Vagina (tissue), 2 donors: Measurements from ENCODE around the gene HIKESHI. TPM values are rescaled to one million over a fixed set of nuclear protein-coding genes. Genes with fewer than 3 reads are reported as not detected.

Experiments used
- DNase-seq, 2 donors: peaks; one replicate each; pipeline ENCODE4 v3.0.0-alpha.2; 2017; ENCODE audit errors: extremely low spot score in 2 of 2
- H3K27ac ChIP-seq: fragments of 200-600 bp; sonication (generic); one replicate; pipeline ENCODE4 v1.5.1; 2019
- H3K27me3 ChIP-seq: fragments of 200-600 bp; sonication (generic); one replicate; pipeline ENCODE4 v1.5.1; 2019
- H3K36me3 ChIP-seq, 2 donors: fragments of 200-600 bp; sonication (generic); one replicate each; pipeline ENCODE4 v1.5.1; 2017 to 2019
- H3K4me1 ChIP-seq: fragments of 200-600 bp; sonication (generic); one replicate; pipeline ENCODE4 v1.5.1; 2019
- H3K4me3 ChIP-seq, 2 donors: fragments of 200-600 bp; sonication (generic); 1 replicate in 1 of 2; 2 replicates in 1 of 2; pipeline ENCODE4 v1.5.1; 2016 to 2019
- H3K9me3 ChIP-seq: fragments of 200-600 bp; sonication (generic); one replicate; pipeline ENCODE4 v1.5.1; 2019
- CTCF ChIP-seq, 3 experiments: fragments of 450-650 bp in 2 of 3; fragments of 200-600 bp in 1 of 3; sonication (generic) in 1 of 3; IDR thresholded peaks; one replicate each; pipeline ENCODE4 v1.5.1; 2017 to 2019; ENCODE audit warnings: antibody characterized with exemption in 3 of 3, mild to moderate bottlenecking in 2 of 3, moderate library complexity in 2 of 3
- POLR2A ChIP-seq, 2 donors: fragments of 450-650 bp; IDR thresholded peaks; one replicate each; pipeline ENCODE4 v1.6.1; 2017; ENCODE audit warnings: antibody characterized with exemption in 2 of 2, mild to moderate bottlenecking in 2 of 2, moderate library complexity in 2 of 2
- POLR2AphosphoS5 ChIP-seq, 2 donors: sonication (generic); formaldehyde crosslinking; IDR thresholded peaks; one replicate each; pipeline ENCODE4 v1.9.0; 2017; ENCODE audit warnings: antibody characterized with exemption in 2 of 2, mild to moderate bottlenecking in 2 of 2, low read depth in 1 of 2; ENCODE audit not compliant: insufficient read depth in 1 of 2
- intact Hi-C: fragments of 100-400 bp; cut with DNase I; formaldehyde crosslinking; loops from one replicate; pipeline ENCODE4 v1.15.1; 2023
- total RNA-seq: library from RNA; depleted of rRNA; stranded (reverse); fragments of >200 nt; gene quantifications from one replicate; pipeline ENCODE4 v1.2.3, GENCODE V29; 2016

The HIKESHI gene
- total RNA-seq, 1 donor from 2014 or later, result 25.0 TPM

DNA sequence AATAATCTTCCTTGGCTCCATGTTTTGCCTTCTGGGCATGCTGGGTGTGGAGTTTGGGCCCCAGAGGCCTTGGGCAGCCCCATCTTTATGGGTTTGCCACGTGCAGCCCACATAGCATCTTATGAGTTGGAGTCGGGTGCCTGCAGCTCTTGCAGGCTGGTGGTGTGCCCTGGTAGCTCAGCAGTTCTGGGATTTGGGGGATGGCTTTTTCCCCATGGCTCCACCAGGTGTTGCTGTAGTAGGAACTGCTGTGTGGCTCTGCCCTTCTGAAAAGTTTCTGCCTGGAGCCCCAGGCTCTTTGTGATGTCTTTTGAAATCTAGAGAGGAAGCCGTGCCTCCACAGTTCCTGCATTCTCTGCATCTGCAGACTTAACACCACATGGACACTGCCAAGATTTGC lies 40.7 kb upstream of the HIKESHI start:
- TF ChIP-seq CTCF (IDR thresholded peaks at IDR 0.05) (no peak), POLR2AphosphoS5 (IDR thresholded peaks at IDR 0.05; ENCODE audit: insufficient read depth in 1 of 2, low read depth in 1 of 2) (no peak), POLR2A (IDR thresholded peaks at IDR 0.05) (no peak)
- H3K27me3 ChIP-seq, result no peaks in the 10 kb centered on the region
- H3K36me3 ChIP-seq, result peaks cover 0 to 8% of the 10 kb centered on the region in 2 donors
- no peak overlapping the region for H3K4me3 ChIP-seq
- intact Hi-C loops, result no loop called here
- DNase-seq, result no peak
- no peak overlapping the region for H3K27ac ChIP-seq
- no peaks in the 10 kb centered on the region for H3K9me3 ChIP-seq
- no peaks in the 10 kb centered on the region for H3K4me1 ChIP-seq

DNA sequence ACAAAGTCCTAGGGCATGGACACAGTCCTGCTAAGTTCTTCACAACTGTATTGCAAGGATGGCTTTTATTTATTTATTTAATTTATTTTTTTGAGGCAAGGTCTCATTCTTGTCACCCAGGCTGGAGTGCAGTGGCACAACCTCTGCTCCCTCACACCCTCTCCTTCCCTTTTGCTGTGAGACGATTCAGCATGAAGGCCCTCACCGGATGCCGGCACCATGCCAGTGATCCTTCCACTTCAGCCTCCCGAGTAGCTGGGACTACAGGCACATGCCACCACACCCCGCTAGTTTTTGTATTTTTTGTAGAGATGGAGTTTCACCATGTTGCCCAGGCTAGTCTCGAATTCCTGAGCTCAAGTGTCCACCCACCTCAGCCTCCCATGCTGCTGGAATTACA lies 39.7 kb upstream of the HIKESHI start:
- no peak for TF ChIP-seq POLR2AphosphoS5 (IDR thresholded peaks at IDR 0.05; ENCODE audit: insufficient read depth in 1 of 2, low read depth in 1 of 2)
- TF ChIP-seq POLR2A (IDR thresholded peaks at IDR 0.05), result no peak
- no peak for TF ChIP-seq CTCF (IDR thresholded peaks at IDR 0.05)
- peaks cover 0 to 6% of the 10 kb centered on the region in 2 donors for H3K36me3 ChIP-seq
- H3K9me3 ChIP-seq, result no peaks in the 10 kb centered on the region

GRCh38 chr11:86264649-86265048 lies 37.4 kb upstream of the HIKESHI start:
- Histone ChIP-seq H3K4me3 (no peak overlapping the region), H3K36me3 (peaks cover 0 to 3% of the 10 kb centered on the region in 2 donors), H3K9me3 (no peaks in the 10 kb centered on the region), H3K27me3 (no peaks in the 10 kb centered on the region), H3K4me1 (no peaks in the 10 kb centered on the region), H3K27ac (no peak overlapping the region)
- no peak for TF ChIP-seq POLR2A (IDR thresholded peaks at IDR 0.05)
- TF ChIP-seq POLR2AphosphoS5 (IDR thresholded peaks at IDR 0.05; ENCODE audit: insufficient read depth in 1 of 2, low read depth in 1 of 2), result no peak
- TF ChIP-seq CTCF (IDR thresholded peaks at IDR 0.05), result no peak
- DNase-seq, result no peak
- intact Hi-C loops, result no loop called here

More for the DNA sequence above, 39.7 kb upstream of the HIKESHI start:
- no peak for DNase-seq
- no peaks in the 10 kb centered on the region for H3K4me1 ChIP-seq
- no peak overlapping the region for H3K27ac ChIP-seq
- intact Hi-C loops, result no loop called here
- H3K4me3 ChIP-seq, result no peak overlapping the region
- H3K27me3 ChIP-seq, result no peaks in the 10 kb centered on the region

GRCh38 chr11:86265194-86265593 lies 36.8 kb upstream of the HIKESHI start:
- TF ChIP-seq POLR2A (IDR thresholded peaks at IDR 0.05) (no peak), CTCF (IDR thresholded peaks at IDR 0.05) (no peak), POLR2AphosphoS5 (IDR thresholded peaks at IDR 0.05; ENCODE audit: insufficient read depth in 1 of 2, low read depth in 1 of 2) (no peak)
- Histone ChIP-seq H3K9me3 (no peaks in the 10 kb centered on the region), H3K36me3 (peaks cover 0 to 7% of the 10 kb centered on the region in 2 donors), H3K27ac (no peak overlapping the region), H3K4me3 (no peak overlapping the region), H3K27me3 (no peaks in the 10 kb centered on the region), H3K4me1 (no peaks in the 10 kb centered on the region)
- intact Hi-C loops, result no loop called here
- DNase-seq, result no peak

DNA sequence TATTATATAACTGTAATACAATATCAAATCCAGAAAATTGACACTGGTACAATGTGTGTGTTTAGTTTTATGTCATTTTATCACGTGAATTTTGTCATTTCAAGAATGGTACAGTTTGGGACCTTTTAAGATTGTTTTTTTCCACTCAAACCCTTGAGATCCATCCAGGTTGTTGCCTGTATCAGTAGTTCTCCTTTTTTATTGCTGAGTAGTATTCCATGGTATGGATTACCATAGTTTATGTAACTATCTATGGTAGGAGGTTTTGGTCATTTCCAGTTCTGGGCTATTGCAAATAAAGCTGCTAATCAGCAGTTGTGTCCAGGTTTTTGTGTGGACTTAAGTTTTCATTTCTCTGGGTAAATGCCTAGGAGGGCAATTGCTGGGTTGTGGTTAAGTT lies 32.4 kb upstream of the HIKESHI start:
- H3K27me3 ChIP-seq, result no peaks in the 10 kb centered on the region
- H3K4me1 ChIP-seq, result peaks cover 6% of the 10 kb centered on the region
- peaks cover 0 to 21% of the 10 kb centered on the region in 2 donors for H3K36me3 ChIP-seq
- no peak overlapping the region for H3K27ac ChIP-seq
- no peaks in the 10 kb centered on the region for H3K9me3 ChIP-seq
- intact Hi-C loops, result no loop called here
- no peak overlapping the region for H3K4me3 ChIP-seq
- no peak for DNase-seq
- TF ChIP-seq CTCF (IDR thresholded peaks at IDR 0.05), result no peak
- no peak for TF ChIP-seq POLR2AphosphoS5 (IDR thresholded peaks at IDR 0.05; ENCODE audit: insufficient read depth in 1 of 2, low read depth in 1 of 2)
- no peak for TF ChIP-seq POLR2A (IDR thresholded peaks at IDR 0.05)
